Measurements from ENCODE around the gene LZTS3. TPM values are rescaled to one million over a fixed set of nuclear protein-coding genes. Genes with fewer than 3 reads are reported as not detected.

LZTS3 gene
- total RNA-seq, 2 donors from 2014 or later, result 26.8 to 27.7 TPM

- peaks cover 3% of the 10 kb centered on the region for H3K9me3 Mint-ChIP-seq
- no peak for DNase-seq
- H3K4me1 Mint-ChIP-seq, result peaks cover 20% of the 10 kb centered on the region
- Histone ChIP-seq H3K4me3 (ENCODE audit: low read length) (no peak overlapping the region), H3K27ac (ENCODE audit: low read depth, low read length) (no peak overlapping the region), H3K9ac (ENCODE audit: extremely low read depth, low read length, poor library complexity, severe bottlenecking) (no peak overlapping the region), H3K36me3 (ENCODE audit: control insufficient read depth, insufficient read depth, low read length) (no peaks in the 10 kb centered on the region), H3K4me1 (ENCODE audit: control insufficient read depth, insufficient read depth, low read length) (peaks cover 3% of the 10 kb centered on the region), H3K9me3 (ENCODE audit: control insufficient read depth, low read length) (no peaks in the 10 kb centered on the region), H3K27me3 (ENCODE audit: control insufficient read depth, insufficient read depth, low read length, poor library complexity, severe bottlenecking) (no peaks in the 10 kb centered on the region)
- H3K27ac Mint-ChIP-seq, result no peak overlapping the region
- H3K36me3 Mint-ChIP-seq (ENCODE audit: low read depth), result peaks cover 18% of the 10 kb centered on the region
- no peaks in the 10 kb centered on the region for H3K27me3 Mint-ChIP-seq (ENCODE audit: insufficient read depth)
- no peak for TF ChIP-seq CTCF (conservative IDR thresholded peaks at IDR 0.05)
- peak overlapping the region; percentile 97 for H3K4me3 Mint-ChIP-seq
- WGBS, 2 experiments (ENCODE audit: insufficient coverage in 1 of 2, insufficient read length in 1 of 2), result 93 to 94% methylated on average over 6 of the region's 6 CpGs
These were observed 12.9 kb downstream of the LZTS3 start for GRCh38 chr20:3160418-3160817.

GRCh38 chr20:3158968-3159431, 14.3 kb downstream of the LZTS3 start:
- H3K27ac Mint-ChIP-seq, result peak overlapping the region; percentile 98
- no peak for DNase-seq
- 6 to 10% methylated on average over 5 to 10 of the region's 10 CpGs for WGBS, 2 experiments (ENCODE audit: insufficient coverage in 1 of 2, insufficient read length in 1 of 2)
- H3K4me3 ChIP-seq (ENCODE audit: low read length), result peak overlapping the region; percentile 95
- peaks cover 3% of the 10 kb centered on the region for H3K4me1 ChIP-seq (ENCODE audit: control insufficient read depth, insufficient read depth, low read length)
- no peaks in the 10 kb centered on the region for H3K27me3 Mint-ChIP-seq (ENCODE audit: insufficient read depth)
- H3K4me1 Mint-ChIP-seq, result peaks cover 20% of the 10 kb centered on the region
- H3K9me3 Mint-ChIP-seq, result peaks cover 3% of the 10 kb centered on the region
- no peak for TF ChIP-seq CTCF (conservative IDR thresholded peaks at IDR 0.05)
- peak overlapping the region; percentile 94 for H3K9ac ChIP-seq (ENCODE audit: extremely low read depth, low read length, poor library complexity, severe bottlenecking)
- H3K27ac ChIP-seq (ENCODE audit: low read depth, low read length), result peak overlapping the region; percentile 71
- H3K36me3 Mint-ChIP-seq (ENCODE audit: low read depth), result peaks cover 16% of the 10 kb centered on the region
- peaks cover 4% of the 10 kb centered on the region for H3K36me3 ChIP-seq (ENCODE audit: control insufficient read depth, insufficient read depth, low read length)
- no peaks in the 10 kb centered on the region for H3K27me3 ChIP-seq (ENCODE audit: control insufficient read depth, insufficient read depth, low read length, poor library complexity, severe bottlenecking)
- peak overlapping the region; percentile 97 for H3K4me3 Mint-ChIP-seq
- H3K9me3 ChIP-seq (ENCODE audit: control insufficient read depth, low read length), result no peaks in the 10 kb centered on the region

- no peaks in the 10 kb centered on the region for H3K9me3 ChIP-seq (ENCODE audit: control insufficient read depth, low read length)
- H3K27ac Mint-ChIP-seq, result peak overlapping the region; percentile 78
- no peak overlapping the region for H3K9ac ChIP-seq (ENCODE audit: extremely low read depth, low read length, poor library complexity, severe bottlenecking)
- no peak for TF ChIP-seq CTCF (conservative IDR thresholded peaks at IDR 0.05)
- no peak overlapping the region for H3K27ac ChIP-seq (ENCODE audit: low read depth, low read length)
- H3K36me3 Mint-ChIP-seq (ENCODE audit: low read depth), result peaks cover 12% of the 10 kb centered on the region
- H3K9me3 Mint-ChIP-seq, result peaks cover 3% of the 10 kb centered on the region
- no peaks in the 10 kb centered on the region for H3K27me3 ChIP-seq (ENCODE audit: control insufficient read depth, insufficient read depth, low read length, poor library complexity, severe bottlenecking)
- peaks cover 13% of the 10 kb centered on the region for H3K36me3 ChIP-seq (ENCODE audit: control insufficient read depth, insufficient read depth, low read length)
- H3K27me3 Mint-ChIP-seq (ENCODE audit: insufficient read depth), result no peaks in the 10 kb centered on the region
- H3K4me3 ChIP-seq (ENCODE audit: low read length), result peak overlapping the region; percentile 39
- DNase-seq, result no peak
- 94 to 100% methylated on average over 7 to 11 of the region's 11 CpGs for WGBS, 2 experiments (ENCODE audit: insufficient coverage in 1 of 2, insufficient read length in 1 of 2)
- H3K4me1 Mint-ChIP-seq, result peaks cover 19% of the 10 kb centered on the region
- H3K4me1 ChIP-seq (ENCODE audit: control insufficient read depth, insufficient read depth, low read length), result peaks cover 3% of the 10 kb centered on the region
- peak overlapping the region; percentile 97 for H3K4me3 Mint-ChIP-seq
These were observed 15.5 kb downstream of the LZTS3 start for GRCh38 chr20:3157817-3158216.
